OCI-LY7 (cell line): ENCODE measurements around the gene DOCK9. TPM values are rescaled to one million over a fixed set of nuclear protein-coding genes. Genes with fewer than 3 reads are reported as not detected.

ENCODE experiments used
- BruUV-seq: library from RNA; stranded (reverse); fragments of 400-500 nt; replicated peaks from 2 replicates; lab custom pipeline; 2021; lab: Mats Ljungman, UMichigan
- CTCF ChIA-PET: fragments of 300-600 bp; sonication (Branson Sonifier 250); formaldehyde crosslinking; loops from one replicate; lab custom pipeline; 2022; ENCODE audit warnings: antibody characterized with exemption; ENCODE audit not compliant: unreplicated experiment; lab: Charles Lee
- POLR2A ChIA-PET: fragments of 300-600 bp; sonication (Branson Sonifier 250); formaldehyde crosslinking; loops from one replicate; lab custom pipeline; 2022; ENCODE audit warnings: antibody characterized with exemption; lab: Charles Lee
- DNase-seq: peaks from one replicate; pipeline ENCODE4 v3.0.0-alpha.2; 2015; ENCODE audit warnings: low spot score
- H2AFZ ChIP-seq: fragments of 200-600 bp; sonication (generic), shearing (Covaris generic); 2 replicates; pipeline ENCODE4 v1.6.1; 2014; ENCODE audit warnings: mild to moderate bottlenecking, antibody characterized with exemption, low read length, moderate library complexity
- H3K27ac ChIP-seq: fragments of 200-600 bp; sonication (generic); 2 replicates; pipeline ENCODE4 v1.5.1; 2014; ENCODE audit warnings: mixed run types, low read depth, mild to moderate bottlenecking, moderate library complexity, low read length, inconsistent platforms; ENCODE audit not compliant: poor library complexity, severe bottlenecking
- H3K36me3 ChIP-seq: fragments of 200-600 bp; sonication (generic); 2 replicates; pipeline ENCODE4 v1.6.1; 2014; ENCODE audit warnings: mild to moderate bottlenecking, antibody characterized with exemption, low read length, moderate library complexity, mixed read lengths; ENCODE audit not compliant: insufficient read depth
- H3K4me1 ChIP-seq: fragments of 200-600 bp; sonication (generic); 2 replicates; pipeline ENCODE4 v1.5.1; 2014; ENCODE audit warnings: mild to moderate bottlenecking, low read length; ENCODE audit not compliant: insufficient read depth, poor library complexity, severe bottlenecking
- H3K4me2 ChIP-seq: fragments of 200-600 bp; sonication (generic); 2 replicates; pipeline ENCODE4 v1.6.1; 2014; ENCODE audit warnings: mild to moderate bottlenecking, low read length
- H3K4me3 ChIP-seq: fragments of 200-600 bp; sonication (generic); 2 replicates; pipeline ENCODE4 v1.5.1; 2014; ENCODE audit warnings: mild to moderate bottlenecking, low read depth, low read length; ENCODE audit not compliant: poor library complexity, severe bottlenecking
- H3K79me2 ChIP-seq: fragments of 200-600 bp; sonication (generic); 2 replicates; pipeline ENCODE4 v1.6.1; 2016; ENCODE audit warnings: low read depth, mild to moderate bottlenecking, low read length, moderate library complexity, mixed read lengths; ENCODE audit not compliant: insufficient read depth
- H3K9me2 ChIP-seq: fragments of 200-600 bp; sonication (generic); 2 replicates; pipeline ENCODE4 v1.6.1; 2016; ENCODE audit warnings: mild to moderate bottlenecking, low read length, mixed read lengths; ENCODE audit not compliant: insufficient read depth
- H3K9me3 ChIP-seq: fragments of 200-600 bp; sonication (generic); 2 replicates; pipeline ENCODE4 v1.6.1; 2014; ENCODE audit warnings: mild to moderate bottlenecking, mixed run types, low read length, mixed read lengths
- H4K20me1 ChIP-seq: fragments of 200-600 bp; sonication (generic); 2 replicates; pipeline ENCODE4 v1.6.1; 2014; ENCODE audit warnings: mild to moderate bottlenecking, antibody characterized with exemption, low read length, moderate library complexity, mixed read lengths; ENCODE audit not compliant: insufficient read depth
- EZH2phosphoT487 ChIP-seq: fragments of 200-600 bp; sonication (generic); IDR thresholded peaks from 2 replicates; pipeline ENCODE4 v1.6.1; 2018; ENCODE audit warnings: low read depth, borderline replicate concordance, mild to moderate bottlenecking, mixed run types, antibody characterized with exemption, low read length, moderate library complexity, mixed read lengths
- intact Hi-C: fragments of 100-400 bp; cut with micrococcal nuclease; formaldehyde crosslinking; loops from one replicate; pipeline ENCODE4 v1.10.0; 2022; ENCODE audit not compliant: unreplicated experiment
- total RNA-seq, 2 experiments: library from RNA; depleted of rRNA in 1 of 2; stranded (reverse); fragments of >200 nt in 1 of 2; shearing (Covaris generic) in 1 of 2; gene quantifications; 2 replicates each; pipeline ENCODE4 v1.2.3, GENCODE V29; 2014 to 2022
- TF ChIP-seq, protein P1 (sequence below): fragments of 200-600 bp; sonication (generic); conservative IDR thresholded peaks from 2 replicates; pipeline ENCODE4 v1.5.1; 2014; ENCODE audit warnings: mild to moderate bottlenecking, antibody characterized with exemption, low read length, moderate library complexity, mixed read lengths

DOCK9 gene
- total RNA-seq, 2 experiments from 2014 or later: 24.0 to 28.0 TPM

DNA sequence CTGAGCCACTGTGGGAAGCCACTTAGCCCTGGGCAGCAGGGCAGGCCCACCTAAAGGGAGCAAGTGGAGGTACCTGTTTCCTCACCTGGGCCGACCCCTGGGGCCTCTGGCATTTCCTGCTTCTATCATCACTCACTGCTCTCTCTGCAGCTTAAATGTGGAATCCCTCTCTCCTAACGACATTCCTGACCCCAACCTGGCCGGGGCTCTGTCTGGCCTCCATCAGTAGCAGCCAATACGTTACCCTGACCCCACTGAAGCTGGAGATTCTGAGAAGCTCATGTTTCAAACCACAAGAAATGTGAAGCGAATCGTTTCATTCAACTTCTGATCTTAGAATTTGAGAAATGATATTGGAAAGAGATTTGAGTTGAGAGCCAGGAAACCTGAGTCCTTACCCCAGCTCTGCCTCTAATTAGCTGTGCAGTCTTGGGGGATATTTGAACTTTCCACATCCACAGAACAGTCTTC, 39.9 kb downstream of the DOCK9 start:
- POLR2A ChIA-PET: interaction anchor here (0.6 kb wide), 2 partner anchors 14 to 51 kb away, joined by 3 to 6 read pairs; no protein-coding TSS in a partner anchor
- no peak for DNase-seq
- no peak overlapping the region for H2AFZ ChIP-seq
- no peaks in the 10 kb centered on the region for H3K9me2 ChIP-seq
- H3K79me2 ChIP-seq: no peaks in the 10 kb centered on the region
- no peaks in the 10 kb centered on the region for H3K4me1 ChIP-seq
- no peaks in the 10 kb centered on the region for H4K20me1 ChIP-seq
- no peak overlapping the region for H3K27ac ChIP-seq
- no peak overlapping the region for H3K4me2 ChIP-seq
- BruUV-seq: no TSS peak
- H3K4me3 ChIP-seq: no peak overlapping the region
- CTCF ChIA-PET: no interaction called here
- intact Hi-C loops: no loop called here
- TF ChIP-seq, protein P1, sequence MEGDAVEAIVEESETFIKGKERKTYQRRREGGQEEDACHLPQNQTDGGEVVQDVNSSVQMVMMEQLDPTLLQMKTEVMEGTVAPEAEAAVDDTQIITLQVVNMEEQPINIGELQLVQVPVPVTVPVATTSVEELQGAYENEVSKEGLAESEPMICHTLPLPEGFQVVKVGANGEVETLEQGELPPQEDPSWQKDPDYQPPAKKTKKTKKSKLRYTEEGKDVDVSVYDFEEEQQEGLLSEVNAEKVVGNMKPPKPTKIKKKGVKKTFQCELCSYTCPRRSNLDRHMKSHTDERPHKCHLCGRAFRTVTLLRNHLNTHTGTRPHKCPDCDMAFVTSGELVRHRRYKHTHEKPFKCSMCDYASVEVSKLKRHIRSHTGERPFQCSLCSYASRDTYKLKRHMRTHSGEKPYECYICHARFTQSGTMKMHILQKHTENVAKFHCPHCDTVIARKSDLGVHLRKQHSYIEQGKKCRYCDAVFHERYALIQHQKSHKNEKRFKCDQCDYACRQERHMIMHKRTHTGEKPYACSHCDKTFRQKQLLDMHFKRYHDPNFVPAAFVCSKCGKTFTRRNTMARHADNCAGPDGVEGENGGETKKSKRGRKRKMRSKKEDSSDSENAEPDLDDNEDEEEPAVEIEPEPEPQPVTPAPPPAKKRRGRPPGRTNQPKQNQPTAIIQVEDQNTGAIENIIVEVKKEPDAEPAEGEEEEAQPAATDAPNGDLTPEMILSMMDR: no peak
- TF ChIP-seq EZH2phosphoT487: no peak
- no peaks in the 10 kb centered on the region for H3K9me3 ChIP-seq
- H3K36me3 ChIP-seq: no peaks in the 10 kb centered on the region; the same call in 1 of the 2 replicates

DNA sequence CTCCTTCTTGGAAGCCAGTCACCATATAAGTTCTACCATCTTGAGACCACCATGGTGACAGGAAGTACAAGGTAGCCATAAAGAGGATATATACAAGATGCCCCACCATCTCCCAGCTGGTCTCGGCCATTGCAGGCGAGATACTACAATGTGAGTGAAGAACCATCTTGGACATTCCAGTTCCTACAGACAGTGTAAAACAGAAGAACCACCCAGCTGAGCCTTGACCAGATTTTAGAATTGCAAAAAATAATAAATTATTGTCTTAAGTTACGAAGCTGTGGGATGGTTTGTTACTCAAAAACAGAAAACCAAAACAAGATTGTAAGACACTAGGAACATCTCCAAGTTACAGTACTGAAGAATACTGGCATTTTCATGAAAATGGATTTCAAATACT, 43.6 kb downstream of the DOCK9 start:
- H3K27ac ChIP-seq: no peak overlapping the region
- H3K36me3 ChIP-seq: no peaks in the 10 kb centered on the region; the same call in 1 of the 2 replicates
- H3K79me2 ChIP-seq: no peaks in the 10 kb centered on the region
- no peak overlapping the region for H3K4me3 ChIP-seq
- DNase-seq: no peak
- no peak overlapping the region for H3K4me2 ChIP-seq
- no peaks in the 10 kb centered on the region for H3K9me2 ChIP-seq
- ChIA-PET POLR2A (interaction anchor here (0.6 kb wide), 1 partner anchor 53 kb away, joined by 3 read pairs; no protein-coding TSS in a partner anchor), CTCF (no interaction called here)
- no peaks in the 10 kb centered on the region for H3K4me1 ChIP-seq
- H3K9me3 ChIP-seq: no peaks in the 10 kb centered on the region
- H4K20me1 ChIP-seq: no peaks in the 10 kb centered on the region
- intact Hi-C loops: no loop called here
- no TSS peak for BruUV-seq
- TF ChIP-seq, protein P1: no peak
- no peak for TF ChIP-seq EZH2phosphoT487
- H2AFZ ChIP-seq: no peak overlapping the region

DNA sequence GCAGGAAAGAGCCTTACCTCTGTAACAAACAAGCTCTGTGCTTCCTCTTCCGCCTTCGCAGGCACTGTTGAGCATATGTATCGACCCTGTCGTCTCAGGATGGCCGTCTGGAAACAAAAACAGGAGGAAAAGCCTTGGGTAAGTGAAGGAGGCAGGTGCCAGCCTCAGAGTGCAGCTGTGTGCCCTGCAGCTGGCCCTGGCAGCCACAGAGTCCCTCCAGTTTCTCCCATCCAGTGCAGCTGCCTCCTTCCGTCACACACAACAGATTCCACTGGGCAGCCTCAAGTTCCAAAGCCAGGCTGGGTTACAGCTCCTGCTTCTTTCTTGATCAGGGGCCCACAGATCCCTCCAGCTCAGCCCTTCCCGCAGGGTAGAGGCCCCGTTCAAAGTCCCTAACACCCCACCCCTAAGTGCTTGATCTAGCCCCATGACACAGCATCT, 47.7 kb downstream of the DOCK9 start:
- no peak for DNase-seq
- no peaks in the 10 kb centered on the region; the same call in 1 of the 2 replicates for H3K36me3 ChIP-seq
- H3K4me3 ChIP-seq: no peak overlapping the region
- TF ChIP-seq, protein P1: no peak
- no peak for TF ChIP-seq EZH2phosphoT487
- no peaks in the 10 kb centered on the region for H3K79me2 ChIP-seq
- no TSS peak for BruUV-seq
- no peaks in the 10 kb centered on the region for H3K4me1 ChIP-seq
- no peak overlapping the region for H3K4me2 ChIP-seq
- no peak overlapping the region for H2AFZ ChIP-seq
- no peaks in the 10 kb centered on the region for H3K9me3 ChIP-seq
- POLR2A ChIA-PET: interaction anchor here (0.5 kb wide), 1 partner anchor 60 kb away, joined by 4 read pairs; no protein-coding TSS in a partner anchor
- H4K20me1 ChIP-seq: no peaks in the 10 kb centered on the region
- H3K9me2 ChIP-seq: no peaks in the 10 kb centered on the region
- H3K27ac ChIP-seq: no peak overlapping the region
- intact Hi-C loops: no loop called here
- CTCF ChIA-PET: no interaction called here
